Large intestine (tissue), 3 donors: ENCODE results near the gene TMEM186. TPM values are rescaled to one million over a fixed set of nuclear protein-coding genes. Genes with fewer than 3 reads are reported as not detected.
"Not testable (repeated sequence)": the region's sequence is repeated elsewhere in the genome, so short reads cannot be mapped to it uniquely, and the experiment has no call there.

Source experiments
- DNase-seq, 2 donors: peaks; one replicate each; pipeline versions ENCODE4 v3.0.0 to v3.0.0-alpha.2; 2013
- H3K27ac ChIP-seq: one replicate; pipeline ENCODE4 v1.5.1; 2013; ENCODE audit warnings: low read length
- H3K27me3 ChIP-seq: 2 replicates; pipeline ENCODE4 v1.6.1; 2013; ENCODE audit warnings: low read length; ENCODE audit not compliant: control insufficient read depth, insufficient read depth
- H3K36me3 ChIP-seq: 2 replicates; pipeline ENCODE4 v1.6.1; 2013; ENCODE audit warnings: low read length; ENCODE audit not compliant: control insufficient read depth, insufficient read depth
- H3K4me1 ChIP-seq: one replicate; pipeline ENCODE4 v1.6.1; 2013; ENCODE audit warnings: low read length; ENCODE audit not compliant: control insufficient read depth, insufficient read depth
- H3K4me3 ChIP-seq: one replicate; pipeline ENCODE4 v1.5.1; 2013; ENCODE audit warnings: low read length
- H3K9me3 ChIP-seq: one replicate; pipeline ENCODE4 v1.6.1; 2013; ENCODE audit warnings: mild to moderate bottlenecking, low read depth, low read length, moderate library complexity; ENCODE audit not compliant: control insufficient read depth
- WGBS: methylation state at CpG from one replicate; pipeline ENCODE4 v1.1.5; 2013; ENCODE audit warnings: low lambda C conversion rate; ENCODE audit not compliant: insufficient coverage; 5-methylcytosine and 5-hydroxymethylcytosine counted together
- polyA plus RNA-seq: library from polyadenylated mRNA; unstranded; fragments of 120-200 nt; gene quantifications from one replicate; pipeline ENCODE4 v1.2.1, GENCODE V29; 2013

TMEM186 gene
- polyA plus RNA-seq, 1 donor, result 19.4 TPM

DNA sequence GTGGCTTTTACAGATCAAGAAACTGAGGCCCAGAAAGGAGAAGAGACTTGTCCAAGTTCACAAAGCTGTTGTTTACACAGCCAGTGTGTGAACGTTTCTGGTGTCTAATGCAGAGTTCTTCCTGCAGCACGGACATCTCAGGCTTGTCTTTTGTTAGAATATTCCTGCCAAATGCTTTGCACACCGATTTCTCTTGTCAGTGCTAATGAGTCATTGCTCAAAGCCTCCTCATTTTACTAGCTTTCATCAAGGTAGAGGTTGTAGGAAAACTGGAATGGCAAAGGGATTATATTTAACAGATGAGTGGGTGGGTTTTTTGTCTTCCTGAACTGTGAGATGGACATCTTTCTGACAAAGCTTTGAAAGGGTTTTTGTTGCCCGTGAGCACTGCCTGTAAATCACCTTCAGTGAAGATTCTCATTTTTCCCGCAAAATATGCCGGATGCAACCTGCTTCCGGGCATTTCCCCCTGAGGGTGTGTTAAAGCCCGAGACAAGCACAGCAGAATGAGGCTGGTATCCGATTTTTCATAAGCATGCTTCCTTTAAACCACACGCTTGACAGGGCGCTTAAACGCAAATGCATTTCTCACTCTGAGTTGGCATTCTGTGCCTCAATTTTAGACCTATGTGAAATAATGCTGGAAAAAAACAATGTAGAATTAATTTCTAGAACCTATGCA, 14.9 kb upstream of the TMEM186 start:
- H3K27ac ChIP-seq, result no peak overlapping the region
- no peaks in the 10 kb centered on the region for H3K9me3 ChIP-seq
- WGBS, result 96% methylated on average over 4 of the region's 12 CpGs
- H3K27me3 ChIP-seq, result no peaks in the 10 kb centered on the region
- peaks cover 89% of the 10 kb centered on the region for H3K36me3 ChIP-seq
- H3K4me1 ChIP-seq, result no peaks in the 10 kb centered on the region
- no peak overlapping the region for H3K4me3 ChIP-seq
- DNase-seq, result no peak

DNA sequence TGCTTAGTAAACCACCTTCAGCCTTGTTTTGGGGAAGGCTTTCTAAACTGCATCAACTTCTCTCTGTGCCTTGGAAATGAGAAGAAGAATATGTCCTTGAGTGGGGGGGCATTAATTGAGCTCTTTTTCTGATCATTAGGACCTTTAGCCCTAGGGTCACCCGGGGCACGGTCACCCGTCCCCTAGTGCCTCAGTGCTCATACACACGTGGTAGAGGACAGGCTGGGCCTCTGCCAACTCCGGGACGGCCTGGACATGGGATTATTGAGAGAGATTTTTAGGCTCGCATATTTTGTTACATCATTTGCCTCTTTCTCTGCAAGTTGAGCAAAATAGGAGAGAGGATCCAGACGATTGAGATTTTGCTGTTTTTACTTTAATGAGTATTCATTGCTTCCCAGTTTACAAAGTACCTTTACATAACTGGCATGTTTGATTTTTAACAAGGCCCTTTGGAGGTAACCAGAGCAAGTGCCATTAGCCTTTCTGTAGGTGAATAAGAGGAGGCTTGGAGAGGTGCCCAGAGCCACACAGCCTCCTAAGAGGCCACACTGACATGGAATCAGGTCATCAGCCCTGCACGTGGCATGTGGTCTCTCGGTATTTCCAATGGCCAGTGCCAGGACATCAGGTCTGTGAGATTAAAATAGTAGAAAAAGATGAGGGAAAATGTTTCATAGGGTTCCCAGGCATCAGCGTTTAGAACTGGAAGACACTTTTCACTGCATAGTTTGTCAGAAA, 11.3 kb upstream of the TMEM186 start:
- no peak for DNase-seq
- Histone ChIP-seq H3K4me3 (no peak overlapping the region), H3K36me3 (peaks cover 92% of the 10 kb centered on the region), H3K9me3 (no peaks in the 10 kb centered on the region), H3K27me3 (no peaks in the 10 kb centered on the region), H3K4me1 (no peaks in the 10 kb centered on the region), H3K27ac (no peak overlapping the region)
- WGBS, result 100% methylated on average over 4 of the region's 11 CpGs

DNA sequence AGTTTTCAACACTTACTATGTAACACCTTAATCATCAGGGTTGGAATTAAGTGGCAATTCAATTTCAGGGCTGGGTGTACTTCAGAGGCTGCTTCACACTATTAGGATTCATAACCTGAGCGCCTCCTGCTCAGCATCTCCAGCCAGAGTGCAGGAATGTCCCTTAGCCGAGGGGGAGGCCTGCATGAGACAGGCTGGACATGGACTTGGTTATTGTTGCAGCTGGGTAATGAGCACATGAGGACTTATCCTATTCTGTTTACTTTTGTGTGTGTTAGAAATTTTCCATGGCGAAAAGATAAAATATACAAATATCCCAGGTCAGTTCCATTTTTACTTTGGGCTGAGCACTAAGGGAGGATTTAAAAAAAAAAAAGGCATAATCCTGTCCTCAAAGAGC, 10.6 kb upstream of the TMEM186 start:
- Histone ChIP-seq H3K36me3 (peaks cover 91% of the 10 kb centered on the region), H3K27ac (no peak overlapping the region), H3K4me3 (no peak overlapping the region), H3K9me3 (no peaks in the 10 kb centered on the region), H3K27me3 (no peaks in the 10 kb centered on the region), H3K4me1 (no peaks in the 10 kb centered on the region)
- 93% methylated on average over 2 of the region's 3 CpGs for WGBS
- no peak for DNase-seq

DNA sequence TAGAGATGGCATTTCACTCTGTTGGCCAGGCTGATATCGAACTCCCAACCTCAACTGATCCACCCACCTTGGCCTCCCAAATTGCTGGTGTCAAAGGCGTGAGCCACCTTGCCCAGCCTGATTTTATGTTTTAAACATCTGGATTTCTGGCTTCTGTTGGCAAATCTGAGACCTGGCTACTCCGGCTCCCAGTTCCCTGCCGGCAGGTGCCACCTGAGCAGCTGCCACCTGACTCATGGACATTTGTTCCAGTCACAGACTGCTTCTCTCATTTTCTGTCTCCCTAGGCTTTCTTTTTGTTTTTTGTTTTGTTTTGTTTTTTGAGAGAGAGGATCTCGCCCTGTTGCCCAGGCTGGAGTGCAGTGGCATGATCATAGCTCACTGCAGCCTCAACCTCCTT, 9.8 kb upstream of the TMEM186 start:
- Histone ChIP-seq H3K27ac (no peak overlapping the region), H3K36me3 (peaks cover 91% of the 10 kb centered on the region), H3K9me3 (no peaks in the 10 kb centered on the region), H3K27me3 (no peaks in the 10 kb centered on the region), H3K4me3 (no peak overlapping the region), H3K4me1 (no peaks in the 10 kb centered on the region)
- no peak for DNase-seq
- 100% methylated on average over 1 of the region's 5 CpGs for WGBS

DNA sequence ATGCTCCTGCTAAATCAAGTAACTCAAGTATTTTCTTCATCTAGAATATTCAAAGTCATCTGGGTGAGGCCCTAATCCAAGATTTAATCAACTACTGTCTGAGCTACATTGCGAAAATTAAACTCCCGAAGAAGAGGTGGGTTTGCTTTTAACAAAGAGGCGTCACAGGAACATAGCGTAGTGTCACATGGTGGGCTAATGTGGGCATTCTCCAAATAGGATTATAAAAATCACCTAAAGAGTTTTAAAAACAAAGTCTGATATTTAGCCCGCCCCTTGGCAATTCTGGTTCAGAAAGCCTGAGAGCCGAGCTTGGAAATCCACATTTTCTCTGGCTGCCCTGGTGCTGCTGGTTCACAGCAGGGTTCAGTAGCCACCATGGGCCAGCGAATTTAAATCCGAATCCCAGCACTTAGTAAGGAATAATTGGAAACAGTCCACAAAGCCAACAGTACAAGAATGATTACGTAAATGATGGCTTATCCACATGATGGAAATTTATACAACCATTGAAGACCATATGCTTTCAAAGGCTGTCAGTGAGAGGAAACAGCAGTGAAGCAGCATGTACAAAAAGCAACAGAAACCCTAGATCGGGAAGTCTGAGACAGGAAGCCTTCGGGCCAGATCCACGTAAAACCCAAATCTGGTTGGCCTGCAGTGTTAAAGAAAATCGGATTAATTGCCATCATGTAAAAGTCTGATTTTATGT, 9.0 kb upstream of the TMEM186 start:
- no peaks in the 10 kb centered on the region for H3K27me3 ChIP-seq
- H3K9me3 ChIP-seq, result no peaks in the 10 kb centered on the region
- H3K4me3 ChIP-seq, result no peak overlapping the region
- H3K27ac ChIP-seq, result no peak overlapping the region
- no peak for DNase-seq
- peaks cover 86% of the 10 kb centered on the region for H3K36me3 ChIP-seq
- peaks cover 3% of the 10 kb centered on the region for H3K4me1 ChIP-seq
- no CpG with 5 or more reads among the region's 13 CpGs for WGBS

DNA sequence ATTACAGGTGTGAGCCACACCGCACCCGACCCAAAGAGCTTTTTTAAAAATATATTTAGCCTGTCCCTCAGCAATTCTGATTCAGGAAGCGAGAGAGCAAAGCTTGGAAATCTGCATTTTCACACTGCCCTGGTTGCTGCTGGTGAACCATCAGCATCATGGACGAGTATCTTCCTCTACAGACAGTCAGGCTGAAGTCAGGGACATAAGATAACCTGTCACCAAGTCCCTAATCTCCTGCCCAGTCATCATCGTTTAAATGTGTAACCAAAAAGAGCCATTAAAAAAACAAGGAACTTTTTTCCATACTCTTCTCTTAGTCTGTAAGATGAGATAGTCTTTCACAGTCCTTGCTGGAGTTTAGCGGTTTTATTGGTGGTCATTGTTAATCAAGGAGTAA, 6.9 kb upstream of the TMEM186 start:
- Histone ChIP-seq H3K4me1 (peaks cover 5% of the 10 kb centered on the region), H3K4me3 (no peak overlapping the region), H3K27me3 (no peaks in the 10 kb centered on the region), H3K36me3 (peaks cover 70% of the 10 kb centered on the region), H3K9me3 (no peaks in the 10 kb centered on the region), H3K27ac (no peak overlapping the region)
- DNase-seq, result no peak
- 83% methylated on average over 1 of the region's 6 CpGs for WGBS

DNA sequence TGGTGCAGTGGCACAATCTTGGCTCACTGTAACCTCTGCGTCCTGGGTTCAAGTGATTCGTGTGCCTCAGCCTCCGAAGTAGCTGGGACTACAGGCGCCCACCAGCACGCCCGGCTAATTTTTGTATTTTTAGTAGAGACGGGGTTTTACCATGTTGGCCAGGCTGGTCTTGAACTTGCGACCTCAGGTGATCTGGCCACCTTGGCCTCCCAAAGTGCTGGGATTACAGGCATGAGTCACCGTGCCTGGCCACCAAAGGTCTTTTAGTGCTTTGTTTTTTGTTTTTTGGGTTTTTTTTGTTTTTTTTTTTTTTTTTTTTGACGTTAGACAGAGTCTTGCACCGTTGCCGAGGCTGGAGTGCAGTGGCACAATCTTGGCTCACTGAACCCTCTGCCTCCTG, 6.3 kb upstream of the TMEM186 start:
- not testable (repeated sequence) for H3K4me1 ChIP-seq, H3K27me3 ChIP-seq, H3K27ac ChIP-seq, DNase-seq, H3K4me3 ChIP-seq, H3K9me3 ChIP-seq
- no CpG with 5 or more reads among the region's 12 CpGs for WGBS
- peaks cover 64% of the 10 kb centered on the region for H3K36me3 ChIP-seq

DNA sequence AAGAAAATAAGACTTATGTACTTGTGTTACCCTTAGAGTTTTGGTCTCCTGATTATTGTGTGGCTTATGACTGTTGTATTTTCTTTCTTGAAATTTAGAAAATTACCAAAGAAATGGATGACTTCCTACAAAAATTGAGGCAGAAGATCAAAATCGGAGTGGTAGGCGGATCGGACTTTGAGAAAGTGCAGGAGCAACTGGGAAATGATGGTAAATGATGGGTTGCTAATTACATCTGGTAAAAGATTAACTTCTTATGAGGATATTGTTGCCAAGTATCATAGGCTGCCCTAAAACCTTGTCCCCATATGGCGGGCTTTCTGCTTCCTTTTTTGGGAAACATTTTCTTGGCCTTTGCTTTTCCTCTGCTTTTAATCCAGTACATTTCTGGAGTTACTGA, 4.3 kb upstream of the TMEM186 start:
- H3K36me3 ChIP-seq, result peaks cover 46% of the 10 kb centered on the region
- H3K27me3 ChIP-seq, result no peaks in the 10 kb centered on the region
- H3K4me1 ChIP-seq, result peaks cover 10% of the 10 kb centered on the region
- no peak overlapping the region for H3K4me3 ChIP-seq
- peak in 1 of 2 donors; percentile 59 for DNase-seq
- no peak overlapping the region for H3K27ac ChIP-seq
- no CpG with 5 or more reads among the region's 4 CpGs for WGBS
- no peaks in the 10 kb centered on the region for H3K9me3 ChIP-seq

DNA sequence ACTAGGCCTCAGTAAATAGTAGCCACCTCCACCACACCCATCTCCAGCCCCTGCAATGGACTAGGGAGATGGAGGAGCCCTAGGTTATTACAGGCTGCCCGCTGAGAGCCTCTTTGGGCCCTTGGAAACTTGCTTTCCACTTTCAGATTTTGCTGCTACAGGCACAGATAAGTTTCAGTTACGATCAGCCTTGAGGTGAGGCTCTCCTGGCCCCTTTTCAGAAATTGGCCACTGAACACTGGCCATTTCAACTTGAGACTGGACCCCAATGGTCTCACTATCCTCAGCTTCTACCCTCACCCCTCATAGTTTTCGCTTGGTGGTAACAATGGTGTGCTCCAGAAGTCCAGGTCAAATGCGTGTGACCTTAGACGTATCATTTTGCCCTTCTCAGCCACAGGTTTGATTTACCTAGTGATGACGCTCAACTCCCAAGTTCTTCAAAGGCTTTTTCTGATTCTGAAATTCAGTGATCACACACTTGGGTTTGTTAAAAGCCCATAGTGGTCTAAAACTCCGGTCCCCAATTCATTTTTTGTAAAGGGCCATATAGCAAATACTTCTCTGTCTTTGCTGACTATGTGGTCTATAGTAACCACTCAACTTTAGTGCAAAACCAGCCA, 1.2 kb upstream of the TMEM186 start:
- WGBS, result no CpG with 5 or more reads among the region's 7 CpGs
- peaks cover 20% of the 10 kb centered on the region for H3K36me3 ChIP-seq
- peaks cover 16% of the 10 kb centered on the region for H3K4me1 ChIP-seq
- no peaks in the 10 kb centered on the region for H3K27me3 ChIP-seq
- H3K27ac ChIP-seq, result peak overlapping the region; percentile 86
- no peaks in the 10 kb centered on the region for H3K9me3 ChIP-seq
- peak in 1 of 2 donors; percentile 24 for DNase-seq
- H3K4me3 ChIP-seq, result peak overlapping the region; percentile 96

DNA sequence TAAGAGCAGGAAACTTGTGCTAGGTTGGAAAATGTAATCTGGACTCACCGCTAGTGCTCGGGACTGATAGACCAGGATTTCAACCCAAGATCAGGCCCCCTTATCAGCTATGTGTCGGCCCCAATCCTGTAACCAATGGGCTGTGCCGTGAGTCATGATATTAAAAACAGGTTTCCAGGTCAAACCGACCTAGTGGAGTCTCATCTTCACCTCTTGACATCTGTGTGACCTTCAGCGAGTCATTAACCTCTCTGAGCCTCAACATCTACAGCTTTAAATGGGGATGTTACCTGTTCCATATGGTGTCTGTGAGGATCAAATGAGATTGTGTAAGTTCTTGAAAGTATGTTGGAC, 712 bp upstream of the TMEM186 start:
- no peak for DNase-seq
- WGBS, result no CpG with 5 or more reads among the region's 6 CpGs

More for the DNA sequence above, 712 bp upstream of the TMEM186 start:
- Histone ChIP-seq H3K4me1 (peaks cover 16% of the 10 kb centered on the region), H3K27me3 (no peaks in the 10 kb centered on the region), H3K36me3 (peaks cover 17% of the 10 kb centered on the region), H3K4me3 (peak overlapping the region; percentile 96), H3K9me3 (no peaks in the 10 kb centered on the region), H3K27ac (peak overlapping the region; percentile 86)
